GM12801 (cell line): Measurements from ENCODE around the gene CDC73.

ENCODE experiments used
- TF ChIP-seq, protein P1 (sequence below): IDR thresholded peaks from one replicate; pipeline ENCODE4 v1.5.1; 2011; ENCODE audit warnings: control low read depth; ENCODE audit not compliant: insufficient read length; ENCODE audit errors: extremely low read depth

The CDC73 gene

GRCh38 chr1:193090865-193091264 is 31.0 kb upstream of the CDC73 start:
- TF ChIP-seq, protein P1, sequence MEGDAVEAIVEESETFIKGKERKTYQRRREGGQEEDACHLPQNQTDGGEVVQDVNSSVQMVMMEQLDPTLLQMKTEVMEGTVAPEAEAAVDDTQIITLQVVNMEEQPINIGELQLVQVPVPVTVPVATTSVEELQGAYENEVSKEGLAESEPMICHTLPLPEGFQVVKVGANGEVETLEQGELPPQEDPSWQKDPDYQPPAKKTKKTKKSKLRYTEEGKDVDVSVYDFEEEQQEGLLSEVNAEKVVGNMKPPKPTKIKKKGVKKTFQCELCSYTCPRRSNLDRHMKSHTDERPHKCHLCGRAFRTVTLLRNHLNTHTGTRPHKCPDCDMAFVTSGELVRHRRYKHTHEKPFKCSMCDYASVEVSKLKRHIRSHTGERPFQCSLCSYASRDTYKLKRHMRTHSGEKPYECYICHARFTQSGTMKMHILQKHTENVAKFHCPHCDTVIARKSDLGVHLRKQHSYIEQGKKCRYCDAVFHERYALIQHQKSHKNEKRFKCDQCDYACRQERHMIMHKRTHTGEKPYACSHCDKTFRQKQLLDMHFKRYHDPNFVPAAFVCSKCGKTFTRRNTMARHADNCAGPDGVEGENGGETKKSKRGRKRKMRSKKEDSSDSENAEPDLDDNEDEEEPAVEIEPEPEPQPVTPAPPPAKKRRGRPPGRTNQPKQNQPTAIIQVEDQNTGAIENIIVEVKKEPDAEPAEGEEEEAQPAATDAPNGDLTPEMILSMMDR: no peak

- TF ChIP-seq, protein P1: no peak
Observed at GRCh38 chr1:193094112-193094511, 27.7 kb upstream of the CDC73 start.

- TF ChIP-seq, protein P1: no peak
Observed at GRCh38 chr1:193102662-193103061, 19.2 kb upstream of the CDC73 start.

- TF ChIP-seq, protein P1: no peak
Observed at GRCh38 chr1:193103759-193104501, 17.9 kb upstream of the CDC73 start.

DNA sequence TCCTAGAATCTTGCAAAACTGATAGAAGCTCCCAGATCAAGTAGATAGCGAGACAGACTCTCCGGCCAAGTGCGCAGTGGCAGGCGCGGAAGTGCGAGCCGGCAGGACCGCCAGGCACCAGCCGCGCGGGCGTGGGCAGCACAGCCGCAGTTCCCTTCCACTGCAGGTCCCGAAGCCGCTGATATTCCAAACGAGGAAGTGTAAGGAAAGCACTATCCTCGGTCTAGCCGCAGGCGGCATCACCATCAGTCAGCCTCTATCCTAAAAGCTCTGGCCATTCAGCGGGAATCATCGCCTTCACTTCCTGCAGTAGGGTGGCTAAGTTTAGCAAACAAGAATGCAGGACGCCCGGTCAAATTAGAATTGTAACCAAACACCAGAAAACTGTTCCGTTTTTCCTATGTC is 17.3 kb upstream of the CDC73 start:
- TF ChIP-seq, protein P1: no peak

- TF ChIP-seq, protein P1: no peak
Observed at GRCh38 chr1:193104907-193105820, 16.7 kb upstream of the CDC73 start, which contains the start of gene GLRX2. Gene GLRX2 (minus strand): TSS chr1:193105414. CDS start chr1:193105382, 32 bp downstream.

DNA sequence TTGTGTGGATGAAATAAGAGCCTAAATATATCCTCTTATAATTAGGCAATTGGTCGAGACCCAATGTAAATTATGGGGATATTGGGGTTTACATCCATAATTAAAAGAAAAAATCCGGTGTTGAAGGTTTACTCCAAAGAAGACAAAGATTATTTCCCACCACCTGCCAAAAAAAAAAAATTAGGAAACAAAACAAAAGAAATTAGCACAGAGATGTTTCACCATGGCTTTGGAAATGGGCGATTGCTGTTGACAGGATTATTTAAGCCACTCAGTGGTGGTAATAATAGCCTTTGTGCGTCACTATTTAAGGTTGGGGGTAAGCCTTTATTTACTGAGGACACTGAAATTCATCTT is 16.0 kb upstream of the CDC73 start:
- TF ChIP-seq, protein P1: no peak
